Upper lobe of left lung (tissue), 6 donors: ENCODE results near the gene PURB. TPM values are rescaled to one million over a fixed set of nuclear protein-coding genes. Genes with fewer than 3 reads are reported as not detected.

Source experiments
- ATAC-seq, 2 donors: fragments of 200-7000 bp; cut with Tn5 transposase; one replicate each; pipeline ENCODE4 v1.9.1; 2022; ENCODE audit warnings: mild to moderate bottlenecking in 2 of 2, moderate library complexity in 2 of 2; ENCODE audit not compliant: low FRiP score in 2 of 2
- DNase-seq, 2 donors: peaks; one replicate each; pipeline ENCODE4 v3.0.0-alpha.2; 2019 to 2020
- H3K27ac ChIP-seq, 4 donors: fragments of 200-600 bp; sonication (generic); one replicate each; pipeline ENCODE4 v1.5.1; 2016 to 2019
- H3K27me3 ChIP-seq, 4 donors: fragments of 200-600 bp; sonication (generic); one replicate each; pipeline ENCODE4 v1.5.1; 2017 to 2019
- H3K36me3 ChIP-seq, 4 donors: fragments of 200-600 bp; sonication (generic); one replicate each; pipeline ENCODE4 v1.5.1; 2016 to 2019
- H3K4me1 ChIP-seq, 4 donors: fragments of 200-600 bp; sonication (generic); one replicate each; pipeline ENCODE4 v1.5.1; 2018 to 2019
- H3K4me3 ChIP-seq, 4 donors: fragments of 200-600 bp; sonication (generic); one replicate each; pipeline ENCODE4 v1.5.1; 2017 to 2019; ENCODE audit warnings: mild to moderate bottlenecking in 2 of 4, moderate library complexity in 1 of 4
- H3K9me3 ChIP-seq, 4 donors: fragments of 200-600 bp; sonication (generic); one replicate each; pipeline ENCODE4 v1.5.1; 2018 to 2019
- EP300 ChIP-seq, 4 donors: sonication (generic); formaldehyde crosslinking; IDR thresholded peaks; one replicate each; pipeline ENCODE4 v1.5.1; 2017; ENCODE audit warnings: antibody characterized with exemption in 4 of 4, control low read depth in 2 of 4
- POLR2A ChIP-seq, 4 donors: fragments of 450-650 bp; IDR thresholded peaks; one replicate each; pipeline ENCODE4 v1.5.1; 2016 to 2017; ENCODE audit warnings: antibody characterized with exemption in 4 of 4, mild to moderate bottlenecking in 2 of 4
- POLR2AphosphoS5 ChIP-seq, 2 donors: sonication (generic); formaldehyde crosslinking; IDR thresholded peaks; one replicate each; pipeline ENCODE4 v1.5.1; 2017; ENCODE audit warnings: antibody characterized with exemption in 2 of 2
- WGBS, 2 donors: methylation state at CpG; one replicate each; pipeline ENCODE4 v1.1.5; 2017 to 2018; 5-methylcytosine and 5-hydroxymethylcytosine counted together
- total RNA-seq, 6 donors: library from RNA; depleted of rRNA in 4 of 6; stranded (reverse); fragments of >200 nt in 4 of 6; gene quantifications; one replicate each; pipeline versions ENCODE4 v1.1.0 to v1.2.1, GENCODE V29; 2016 to 2021
- donor health status: DM: no; HTN: no; CAD: no; lungs with moderate emphysema.
- donor health status: DM: no; HTN: yes; CAD: no; lungs with severe emphysema.

PURB gene
- total RNA-seq, 6 donors from 2014 or later = 15.0 to 38.2 (median 21.7) TPM

- peaks cover 0 to 9% (median 0%) of the 10 kb centered on the region in 4 donors for H3K4me1 ChIP-seq
- TF ChIP-seq EP300 (IDR thresholded peaks at IDR 0.05) = no peak
- no peak for TF ChIP-seq POLR2A (IDR thresholded peaks at IDR 0.05)
- TF ChIP-seq POLR2AphosphoS5 (IDR thresholded peaks at IDR 0.05) = no peak
- H3K27me3 ChIP-seq = no peaks in the 10 kb centered on the region
- DNase-seq = no peak
- no peak overlapping the region for H3K27ac ChIP-seq
- no peak for ATAC-seq
- no peak overlapping the region for H3K4me3 ChIP-seq
- H3K36me3 ChIP-seq = peaks cover 10 to 59% (median 34%) of the 10 kb centered on the region in 4 donors
- WGBS, 2 donors = 82 to 90% methylated on average over 3 of the region's 3 CpGs
- no peaks in the 10 kb centered on the region for H3K9me3 ChIP-seq
These were observed 57.8 kb downstream of the PURB start for GRCh38 chr7:44827567-44827966.

Other genes starting within 250 kb of the PURB start
- gene ZMIZ2, start 136.7 kb downstream of the PURB start, total RNA-seq = 100 to 1,000 TPM in 2 of 6 donors, 10 to 100 TPM in 4; 27.0 to 161 (median 85.7) TPM
- gene PPIA, start 88.8 kb downstream of the PURB start, total RNA-seq = 1,000 to 10,000 TPM in 5 of 6 donors, 100 to 1,000 TPM in 1; 351 to 1,606 (median 1,253) TPM
- gene H2AZ2, start 37.4 kb downstream of the PURB start, total RNA-seq = 100 to 1,000 TPM in 4 of 6 donors, 10 to 100 TPM in 2; 46.1 to 151 (median 133) TPM
- 10 to 100 TPM; 19.7 to 51.3 (median 38.0) TPM for gene MYO1G, start 93.5 kb upstream of the PURB start, total RNA-seq
- gene CCM2, start 114.7 kb upstream of the PURB start, total RNA-seq = 10 to 100 TPM; 30.9 to 63.9 (median 46.8) TPM
- gene NACAD, start 203.4 kb upstream of the PURB start, total RNA-seq = 1 to 10 TPM; 1.0 to 4.3 (median 2.3) TPM
- gene TBRG4, start 226.2 kb upstream of the PURB start, total RNA-seq = 10 to 100 TPM; 24.2 to 92.2 (median 54.6) TPM